HUDEP-2 (cell line): Measurements from ENCODE around the gene CST3.

Experiments used
- DNase-seq, 76 experiments: peaks; one replicate each; lab custom pipeline; 2025; ENCODE audit not compliant: unreplicated experiment in 76 of 76; lab: John Stamatoyannopoulos, UW

Gene CST3

DNA sequence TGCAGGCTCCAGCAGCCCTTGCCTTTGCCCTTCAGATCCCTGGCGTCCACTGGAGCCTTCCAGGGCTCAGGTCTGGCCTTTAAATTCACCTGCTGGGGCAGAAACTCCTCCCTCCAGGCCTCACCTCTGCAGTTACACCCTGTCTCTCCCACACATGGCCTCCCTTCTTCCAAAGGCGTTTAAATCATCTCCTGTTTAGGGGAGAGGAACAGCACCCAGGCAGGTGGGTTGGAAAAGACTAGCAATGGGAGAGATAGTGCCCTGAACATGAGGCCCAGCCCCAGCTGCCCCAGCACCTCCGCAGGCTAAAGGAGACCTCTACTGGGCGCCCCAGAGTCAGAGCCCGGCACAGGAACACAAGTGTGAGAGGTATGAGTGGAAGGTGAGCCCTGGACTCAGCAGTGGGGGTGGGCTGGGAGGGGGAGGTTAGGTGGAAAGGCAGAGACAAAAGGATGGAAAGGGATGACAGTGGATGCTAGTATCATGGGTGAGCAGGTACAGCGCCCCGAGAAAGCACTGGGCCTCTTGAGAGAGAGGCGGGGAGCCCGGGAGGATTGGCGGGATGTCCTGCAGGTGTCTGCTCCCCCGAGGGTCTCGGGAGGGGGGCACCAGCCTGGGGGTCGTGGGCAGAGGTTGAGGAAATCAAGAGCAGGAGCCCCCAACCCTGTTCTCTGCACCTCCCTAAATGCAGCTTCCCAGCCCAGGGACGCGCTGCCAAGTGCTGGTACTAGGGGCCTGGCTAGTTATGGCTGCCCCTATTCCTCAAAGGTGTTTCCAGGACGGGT, 31.7 kb downstream of the CST3 start, which contains the start of gene CST9:
CST9 (minus strand) TSS at position 51 of the 785 bp plus-strand sequence. CDS start 53 bp downstream, outside the sequence.
- DNase-seq = no peak

DNA sequence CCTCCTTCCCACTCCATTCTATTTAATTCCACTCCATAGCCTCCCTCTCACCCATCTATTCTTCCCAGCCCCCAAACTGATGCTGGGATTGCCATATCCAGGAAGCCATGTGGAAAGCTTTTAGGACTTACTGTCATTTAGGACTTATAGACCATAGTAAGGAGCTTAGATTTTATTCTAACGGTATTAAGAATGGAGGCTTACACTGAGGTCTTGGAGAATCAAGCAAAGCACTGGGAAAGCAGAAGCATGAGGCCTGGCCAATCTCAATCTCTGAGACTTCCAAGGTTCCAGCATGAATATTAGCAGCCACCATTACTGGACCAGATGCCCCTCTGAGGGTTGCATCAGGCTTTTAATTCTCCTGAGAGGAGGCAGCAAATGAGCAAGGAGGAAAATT, 33.4 kb downstream of the CST3 start:
- no peak for DNase-seq

DNA sequence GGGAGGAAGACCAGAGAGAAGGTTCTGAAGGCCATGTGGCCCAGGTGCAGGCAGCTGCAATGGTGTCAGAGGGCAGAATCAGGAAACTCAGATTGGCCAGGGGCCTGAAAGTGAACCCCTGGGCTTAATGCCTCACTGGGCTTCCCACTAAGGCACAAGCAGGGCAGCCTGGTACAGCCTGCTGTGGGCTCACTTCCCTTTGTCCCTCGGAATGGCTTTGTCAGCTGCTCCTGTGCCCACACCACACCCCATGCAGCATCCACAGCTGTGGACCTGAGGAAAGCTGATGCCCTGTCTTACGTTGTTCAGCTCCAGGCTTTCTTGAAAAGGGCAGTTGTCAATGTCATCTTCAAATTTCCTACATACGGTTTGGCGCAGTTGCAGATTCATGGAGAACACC, 34.4 kb downstream of the CST3 start:
- DNase-seq = no peak

DNA sequence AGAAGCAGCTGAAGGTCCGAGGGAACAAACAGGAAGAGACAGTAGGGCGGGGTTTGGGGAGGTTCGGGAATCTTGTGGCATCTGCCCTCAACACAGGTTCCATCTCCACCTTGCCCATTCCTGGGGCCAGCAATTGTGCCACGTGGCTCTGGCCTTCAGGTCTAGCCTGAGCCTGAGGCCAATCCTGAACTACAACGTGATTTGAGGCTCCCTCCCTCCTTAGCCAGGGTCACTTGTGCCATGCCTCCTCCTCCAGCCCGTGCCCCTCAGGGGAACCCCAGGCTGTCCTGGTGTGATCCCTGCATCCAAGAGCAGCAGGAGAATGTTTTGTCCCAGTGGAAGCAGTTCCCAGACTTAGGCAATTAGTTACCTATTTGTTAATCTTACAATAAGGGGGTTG, 35.1 kb downstream of the CST3 start:
- DNase-seq = no peak

DNA sequence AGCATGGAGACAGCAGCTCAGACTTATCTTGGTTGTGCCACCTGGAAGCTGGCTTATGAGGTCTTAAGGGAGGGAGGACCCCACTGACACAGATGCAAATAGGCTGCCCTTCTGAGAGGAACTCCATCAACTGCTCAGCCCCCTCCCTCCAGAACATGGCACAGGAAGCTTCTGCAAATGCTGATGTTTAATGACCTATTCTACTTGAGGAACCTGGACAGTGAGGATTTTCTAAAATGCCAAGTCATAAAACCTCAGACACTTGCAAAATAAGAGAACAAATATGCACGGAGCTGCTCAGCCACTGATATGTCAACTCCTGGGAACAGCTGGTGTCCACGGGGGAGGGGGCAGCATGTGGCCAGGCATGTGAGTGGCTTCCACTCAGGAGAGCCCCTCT, 35.5 kb downstream of the CST3 start:
- no peak for DNase-seq

DNA sequence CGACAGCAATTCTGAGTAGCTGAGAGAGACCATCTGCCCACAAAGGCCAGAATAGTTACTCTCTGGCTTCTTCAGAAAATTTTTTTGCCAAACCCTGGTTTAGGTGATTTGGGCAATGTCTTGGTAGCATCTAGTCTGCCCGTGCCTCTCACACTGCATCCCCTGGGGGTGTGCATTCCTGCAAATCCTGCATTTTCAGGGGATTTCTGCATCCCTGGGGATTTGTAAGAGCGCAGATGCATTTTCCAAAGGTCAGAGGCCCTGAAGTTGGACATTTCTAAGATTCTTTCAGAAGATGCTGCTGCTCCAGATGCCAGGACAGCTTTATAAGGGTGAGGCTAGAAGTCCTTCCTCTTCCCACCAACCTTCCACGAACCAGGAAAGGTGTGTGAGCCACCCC, 36.0 kb downstream of the CST3 start:
- DNase-seq = no peak

DNA sequence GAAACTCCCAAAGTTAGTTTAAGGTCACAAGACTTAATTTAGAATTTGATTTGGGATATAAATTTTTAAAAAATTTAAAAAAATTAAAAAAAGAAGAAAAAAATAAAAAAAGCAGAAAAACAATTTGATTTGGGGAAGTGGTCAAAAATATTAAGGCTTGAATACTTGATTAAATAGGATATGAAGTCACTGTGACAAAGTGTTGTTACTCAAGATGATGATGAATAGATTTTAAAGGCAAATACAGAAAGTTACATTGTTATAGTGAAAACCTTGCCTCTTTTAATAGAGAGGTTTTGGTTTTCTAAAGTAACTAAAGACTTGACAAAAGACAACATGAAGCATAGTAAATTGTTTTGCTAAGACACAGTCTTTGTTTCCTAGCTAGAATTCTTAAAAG, 39.3 kb downstream of the CST3 start:
- DNase-seq = no peak

DNA sequence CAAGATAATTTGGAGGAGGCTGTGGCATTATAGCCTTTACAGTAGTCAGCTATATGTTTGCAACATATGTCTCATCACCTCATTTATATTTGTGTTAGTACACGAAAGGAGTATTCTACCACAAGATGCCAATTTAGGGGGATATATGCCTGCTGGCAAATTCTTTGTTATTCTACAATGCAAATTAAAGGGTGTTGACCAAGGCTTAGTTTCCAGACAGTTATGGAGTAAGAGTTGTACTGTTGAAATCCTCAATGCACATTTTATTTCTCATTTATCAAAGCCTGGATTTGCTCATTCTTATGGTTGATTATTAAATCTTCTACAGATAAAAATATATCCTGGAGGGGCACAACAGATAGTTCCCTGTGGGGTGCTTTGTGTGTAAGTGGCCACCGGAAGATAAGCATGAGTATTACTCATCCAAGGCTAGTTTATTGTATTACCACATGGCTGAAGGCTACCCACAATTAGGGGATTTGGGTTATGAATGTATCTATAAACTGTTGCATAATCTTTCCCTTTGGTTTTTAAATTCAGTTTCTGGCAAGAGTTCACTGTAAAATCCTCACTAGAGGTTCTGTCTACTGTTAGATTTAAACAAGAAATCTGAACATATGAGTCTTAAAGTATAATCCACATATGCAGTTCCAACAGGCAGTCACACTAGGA, 41.0 kb downstream of the CST3 start:
- no peak for DNase-seq

DNA sequence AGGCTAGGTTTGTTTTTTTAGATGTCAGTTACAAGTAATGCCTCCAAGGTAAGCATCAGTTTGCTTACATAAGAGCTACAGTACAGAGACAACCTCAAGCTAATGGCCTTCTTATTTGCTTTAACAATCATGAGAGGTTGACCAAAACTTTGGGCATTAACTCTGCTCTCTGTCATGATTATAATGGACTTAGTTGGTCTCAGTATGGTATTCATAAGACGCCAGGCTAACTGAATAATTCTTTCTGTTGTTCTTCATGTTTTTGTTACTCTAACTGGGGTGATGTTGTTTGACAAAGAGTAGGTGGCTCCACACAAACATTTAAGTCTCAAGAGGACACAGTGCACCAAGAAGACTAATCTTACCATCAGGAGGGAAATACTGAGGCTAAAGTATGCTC, 41.8 kb downstream of the CST3 start:
- DNase-seq = no peak

DNA sequence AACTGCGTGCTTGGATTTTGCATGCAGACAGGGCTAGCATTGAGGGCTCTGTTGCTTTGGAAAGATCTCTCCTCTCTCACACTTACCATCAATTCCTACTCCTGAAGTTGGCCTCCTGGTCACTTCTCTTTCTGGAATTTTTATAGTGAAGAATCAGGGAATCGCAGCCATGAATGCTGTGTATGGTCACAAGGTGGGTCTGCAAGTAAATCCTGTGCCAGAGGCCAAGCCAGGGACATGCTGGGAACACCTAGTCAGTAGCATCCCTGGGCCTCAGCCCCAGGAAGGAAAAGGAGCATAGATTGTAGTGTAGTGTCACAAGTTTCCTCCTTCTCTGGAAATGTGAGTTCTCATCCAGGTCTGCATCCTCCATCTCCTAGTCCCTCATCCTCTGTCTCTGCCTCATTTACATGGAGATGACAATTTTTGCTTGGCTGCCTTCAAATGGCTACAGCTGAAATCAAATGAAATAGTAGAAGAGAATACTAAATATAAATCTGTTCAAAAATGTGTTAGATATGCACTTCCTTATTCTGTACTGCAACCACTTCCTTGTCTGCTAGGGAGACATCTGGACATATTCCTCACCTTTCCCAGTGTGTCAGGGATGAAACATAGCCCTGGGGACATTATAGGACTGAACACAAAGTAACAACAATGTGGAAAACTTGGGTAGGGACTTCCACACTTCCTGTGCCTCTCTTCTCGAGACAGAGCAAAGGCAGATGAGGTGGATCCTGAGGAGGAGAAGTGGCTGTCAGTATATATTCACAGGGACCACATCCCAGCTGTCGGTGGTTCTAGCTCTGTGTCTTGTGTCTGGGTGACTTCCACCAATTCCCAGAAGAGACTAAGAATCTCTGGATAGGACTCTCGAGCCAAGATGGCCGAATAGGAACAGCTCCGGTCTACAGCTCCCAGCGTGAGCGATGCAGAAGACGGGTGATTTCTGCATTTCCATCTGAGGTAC, 49.0 kb downstream of the CST3 start:
- DNase-seq = no peak

DNA sequence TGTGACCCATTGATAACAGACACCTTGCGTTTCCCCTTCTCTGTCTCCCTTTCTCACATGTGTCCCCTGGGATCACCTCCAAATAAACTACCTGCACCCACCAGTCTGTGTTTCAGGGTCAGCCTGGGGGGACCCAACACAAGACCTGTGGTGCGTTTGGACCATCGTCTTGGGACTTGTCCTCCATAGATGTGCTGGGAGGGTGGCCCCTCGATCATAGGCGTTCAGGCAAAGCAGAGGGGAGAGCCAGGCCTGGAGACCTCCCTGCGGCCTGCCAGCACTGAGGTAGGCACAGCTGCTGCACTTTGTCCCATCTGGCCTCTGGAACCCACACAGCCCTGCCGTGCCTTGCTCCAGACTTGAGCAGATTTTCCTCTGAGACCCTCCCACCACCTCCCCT, 50.1 kb downstream of the CST3 start:
- DNase-seq = no peak

DNA sequence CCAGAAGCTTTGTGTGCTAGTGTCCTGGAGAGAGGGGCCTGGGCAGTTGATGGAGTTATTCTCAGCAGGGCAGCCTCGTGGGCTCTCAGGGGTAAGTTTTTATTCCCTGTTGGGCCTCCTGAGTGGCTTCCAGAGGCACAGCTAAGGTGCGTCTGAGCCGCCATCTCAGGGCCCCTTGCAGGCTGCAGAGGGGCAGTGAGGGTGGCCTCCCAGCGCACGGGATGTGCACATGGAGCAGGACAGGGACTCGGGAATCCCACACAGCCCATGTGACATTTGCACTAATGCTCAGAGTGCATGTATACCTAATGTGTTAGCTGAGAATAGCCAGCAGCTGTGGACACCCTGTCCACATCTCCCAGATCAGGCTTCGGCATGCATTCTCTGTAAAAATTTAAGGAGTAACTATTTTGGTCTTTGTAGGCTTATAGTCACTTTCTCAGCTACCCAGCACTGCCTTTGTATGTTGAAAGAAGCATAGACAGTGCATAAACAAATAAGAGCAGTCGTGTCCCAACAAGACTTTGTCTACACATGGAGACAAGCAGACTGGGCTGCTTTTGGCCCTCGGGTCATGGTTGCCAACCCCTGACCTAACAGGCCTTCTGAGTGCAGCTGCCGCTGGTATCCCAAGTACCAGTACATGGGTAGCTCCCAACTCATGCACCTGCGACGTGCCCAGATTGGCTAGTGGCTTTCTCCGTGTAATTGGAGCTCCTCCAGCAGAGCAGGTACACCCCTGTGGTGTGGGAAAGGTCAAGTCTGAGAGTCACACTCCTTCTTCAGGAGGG, 50.8 kb downstream of the CST3 start:
- DNase-seq = no peak

DNA sequence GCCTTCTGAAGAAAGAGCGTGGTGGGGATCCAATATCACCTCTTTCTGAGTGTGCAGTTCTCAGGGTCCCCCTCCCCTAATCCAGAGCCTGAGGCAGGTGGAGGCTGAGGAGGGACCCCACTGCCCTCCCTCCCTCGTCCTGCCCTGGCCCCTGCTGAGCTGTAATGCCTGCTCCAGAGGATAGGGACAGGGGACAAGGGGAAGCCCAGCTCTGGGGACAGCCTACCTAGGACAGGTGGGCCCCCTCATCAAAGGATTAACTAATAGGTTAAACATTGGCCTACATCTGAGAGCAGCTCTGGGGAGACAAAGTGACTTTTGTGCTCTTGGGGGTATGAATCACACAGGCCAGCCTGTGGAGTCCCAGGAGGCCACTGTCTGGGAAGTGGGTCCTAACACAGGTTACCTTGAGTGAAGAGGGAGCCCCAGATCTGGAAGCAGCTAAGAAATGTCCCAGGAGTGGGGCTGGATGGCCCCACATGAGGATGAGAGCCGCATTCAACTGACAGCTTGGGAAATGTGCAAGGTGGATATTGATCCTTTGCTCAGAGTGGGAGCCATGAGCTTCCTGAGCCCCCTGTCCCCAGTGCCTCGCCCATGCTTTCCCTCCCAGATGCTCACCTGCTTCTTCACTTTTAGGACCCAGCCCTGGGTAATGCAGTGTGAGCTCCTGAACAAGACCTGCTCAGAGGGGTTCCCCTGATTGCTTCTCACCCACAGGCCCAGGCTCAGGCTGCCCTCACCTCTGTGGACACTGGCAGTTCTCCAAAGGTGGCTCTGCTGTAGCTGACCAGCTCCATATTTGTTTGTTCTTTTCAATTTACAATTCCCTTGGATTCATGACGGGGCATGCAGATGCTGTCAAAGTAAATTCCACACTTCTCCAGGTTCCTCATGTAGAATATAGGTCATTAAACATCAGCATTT, 51.7 kb downstream of the CST3 start:
- no peak for DNase-seq

DNA sequence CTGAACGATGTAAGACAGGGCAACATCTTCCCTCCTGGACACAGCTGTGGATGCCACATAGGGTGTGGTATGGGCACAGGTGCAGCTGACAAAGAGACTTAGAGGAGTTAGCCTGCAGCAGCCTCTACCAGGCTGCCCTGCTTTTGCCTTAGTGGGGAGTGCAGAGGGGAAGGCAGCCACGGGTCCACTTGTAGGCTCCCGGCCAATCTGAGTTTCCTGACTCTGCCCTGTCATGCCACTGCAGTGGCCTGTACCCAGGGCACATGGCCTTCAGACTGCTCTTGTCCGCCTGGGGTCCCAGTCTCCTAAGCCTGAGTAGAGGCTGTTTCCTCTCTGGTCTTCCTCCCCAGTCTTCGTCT, 52.3 kb downstream of the CST3 start:
- no peak for DNase-seq

DNA sequence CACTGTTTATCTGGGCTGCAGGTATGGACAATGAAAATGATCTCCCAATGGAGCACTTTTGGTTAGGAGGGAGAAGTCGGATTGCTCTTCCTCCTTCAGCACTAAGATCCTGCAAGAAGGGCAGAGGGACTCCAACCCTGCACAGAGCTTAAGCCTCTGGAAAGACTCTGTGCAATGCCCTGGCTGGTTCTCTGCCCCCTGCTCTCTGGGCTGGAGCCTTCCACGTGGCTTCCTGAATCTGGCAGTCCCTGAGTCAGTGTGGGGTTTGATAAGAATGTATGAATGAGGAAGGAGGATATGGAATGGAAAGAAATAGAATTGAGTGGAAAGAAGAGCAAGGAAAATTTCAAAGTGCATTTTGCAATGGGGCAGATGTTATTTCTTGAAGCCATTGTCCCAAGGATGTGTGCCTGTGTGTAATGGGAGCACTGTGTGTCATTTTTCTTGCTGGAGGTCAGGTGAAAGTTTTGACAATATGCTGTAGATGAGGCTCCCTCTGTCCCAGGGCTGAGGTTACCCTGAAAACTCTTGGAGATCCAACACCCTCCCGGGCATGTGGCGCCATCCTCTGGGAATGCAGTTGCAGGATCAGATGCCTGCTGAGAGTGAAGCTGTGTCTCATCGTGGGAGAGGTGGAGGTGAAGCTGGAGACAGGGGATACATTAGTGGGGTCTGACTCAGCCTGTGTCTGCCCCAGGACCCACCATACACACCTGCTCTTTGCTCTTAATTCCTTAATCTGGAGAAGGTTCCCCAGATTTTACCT, 53.1 kb downstream of the CST3 start:
- DNase-seq = no peak
